HCT116 (cell line): Measurements from ENCODE around the gene FAM20B. TPM values are rescaled to one million over a fixed set of nuclear protein-coding genes. Genes with fewer than 3 reads are reported as not detected.

Source experiments
- ATAC-seq: fragments of 200-7000 bp; cut with Tn5 transposase; 2 replicates; pipeline ENCODE4 v1.9.1; 2020; ENCODE audit warnings: mild to moderate bottlenecking, moderate library complexity
- BruUV-seq: library from RNA; stranded (reverse); fragments of 400-500 nt; replicated peaks from 2 replicates; lab custom pipeline; 2021; lab: Mats Ljungman, UMichigan
- CTCF ChIA-PET: fragments of 300-600 bp; sonication (Branson Sonifier 250); formaldehyde crosslinking; loops from one replicate; lab custom pipeline; 2021; ENCODE audit warnings: antibody characterized with exemption; lab: Charles Lee
- POLR2A ChIA-PET: fragments of 300-600, 350-600 bp; sonication (Branson Sonifier 250); formaldehyde crosslinking; loops from one replicate; lab custom pipeline; 2021; ENCODE audit warnings: antibody characterized with exemption; lab: Charles Lee
- RAD21 ChIA-PET, 2 experiments: fragments of 300-600 bp; sonication (Branson Sonifier 250); formaldehyde crosslinking; loops; one replicate each; lab custom pipeline; 2023; ENCODE audit warnings: low total read pairs in 2 of 2; ENCODE audit not compliant: uncharacterized antibody in 2 of 2, unreplicated experiment in 2 of 2, low non-redundant PET in 1 of 2; lab: Charles Lee
- DNase-seq: peaks from one replicate; pipeline ENCODE4 v3.0.0-alpha.2; 2010; ENCODE audit warnings: low read depth, low spot score
- H2AFZ ChIP-seq: fragments of 200-600 bp; shearing (Covaris generic), sonication (generic); 2 replicates; pipeline ENCODE4 v1.6.1; 2017; ENCODE audit warnings: low read depth, mixed run types, mixed read lengths, antibody characterized with exemption, low read length; ENCODE audit not compliant: poor library complexity, severe bottlenecking
- H3K27ac ChIP-seq: 2 replicates; pipeline ENCODE4 v1.5.1; 2012; ENCODE audit warnings: low read depth, low read length
- H3K27me3 ChIP-seq: fragments of 200-600 bp; sonication (generic); 2 replicates; pipeline ENCODE4 v1.6.1; 2016; ENCODE audit warnings: mixed run types, low read length, mixed read lengths; ENCODE audit not compliant: insufficient read depth
- H3K36me3 ChIP-seq, 2 experiments: fragments of 200-500 bp in 1 of 2; fragments of 200-600 bp in 1 of 2; sonication (Bioruptor generic) in 1 of 2; sonication (generic) in 1 of 2; 2 replicates each; pipeline versions ENCODE4 v1.5.1 to v1.6.1; 2014 to 2016; ENCODE audit warnings: low read length in 2 of 2, inconsistent platforms in 1 of 2, mixed read lengths in 1 of 2, mixed run types in 1 of 2; ENCODE audit not compliant: insufficient read depth in 2 of 2, control insufficient read depth in 1 of 2
- H3K4me1 ChIP-seq, 2 experiments: fragments of 200-600 bp in 1 of 2; sonication (generic) in 1 of 2; 2 replicates each; pipeline versions ENCODE4 v1.5.1 to v1.6.1; 2012 to 2017; ENCODE audit warnings: low read length in 2 of 2, inconsistent platforms in 1 of 2, mild to moderate bottlenecking in 1 of 2, mixed read lengths in 1 of 2, mixed run types in 1 of 2, moderate library complexity in 1 of 2; ENCODE audit not compliant: insufficient read depth in 2 of 2, control insufficient read depth in 1 of 2
- H3K4me2 ChIP-seq: fragments of 200-600 bp; sonication (generic); 2 replicates; pipeline ENCODE4 v1.6.1; 2017; ENCODE audit warnings: mixed run types, low read length, mixed read lengths
- H3K4me3 ChIP-seq, 2 experiments: fragments of 200-600 bp in 1 of 2; sonication (generic) in 1 of 2; replicated peaks in 1 of 2; 2 replicates each; pipeline ENCODE4 v1.5.1; 2011 to 2016; ENCODE audit warnings: low read length in 2 of 2, control low read depth in 1 of 2, low read depth in 1 of 2, mild to moderate bottlenecking in 1 of 2, mixed read lengths in 1 of 2, mixed run types in 1 of 2
- H3K79me2 ChIP-seq: fragments of 200-600 bp; sonication (generic); 2 replicates; pipeline ENCODE4 v1.6.1; 2017; ENCODE audit warnings: mild to moderate bottlenecking, mixed run types, low read length, moderate library complexity, mixed read lengths; ENCODE audit not compliant: insufficient read depth
- H3K9ac ChIP-seq: fragments of 200-600 bp; sonication (generic); 2 replicates; pipeline ENCODE4 v1.6.1; 2016; ENCODE audit warnings: low read length, mixed read lengths
- H3K9me2 ChIP-seq: fragments of 200-600 bp; sonication (generic), shearing (Covaris generic); 2 replicates; pipeline ENCODE4 v1.6.1; 2017; ENCODE audit warnings: mixed run types, mild to moderate bottlenecking, moderate library complexity; ENCODE audit not compliant: insufficient read depth
- H3K9me3 ChIP-seq, 2 experiments: fragments of 200-500 bp in 1 of 2; fragments of 200-600 bp in 1 of 2; sonication (Bioruptor generic) in 1 of 2; sonication (generic) in 1 of 2; 2 replicates each; pipeline ENCODE4 v1.6.1; 2014 to 2017; ENCODE audit warnings: low read length in 2 of 2, mixed read lengths in 2 of 2, inconsistent platforms in 1 of 2, low read depth in 1 of 2, mild to moderate bottlenecking in 1 of 2, mixed run types in 1 of 2, moderate library complexity in 1 of 2; ENCODE audit not compliant: control insufficient read depth in 1 of 2, insufficient read depth in 1 of 2
- H4K20me1 ChIP-seq: fragments of 200-600 bp; sonication (generic), shearing (Covaris generic); 2 replicates; pipeline ENCODE4 v1.6.1; 2017; ENCODE audit warnings: mixed run types, mild to moderate bottlenecking, moderate library complexity; ENCODE audit not compliant: insufficient read depth
- ATF3 ChIP-seq: IDR thresholded peaks from 2 replicates; pipeline ENCODE4 v1.6.1; 2012
- CTCF ChIP-seq, 3 experiments: fragments of 200-600 bp in 1 of 3; sonication (generic) in 1 of 3; IDR thresholded peaks in 2 of 3; conservative IDR thresholded peaks in 1 of 3; 2 replicates each; pipeline ENCODE4 v1.5.1; 2012 to 2017; ENCODE audit warnings: low read depth in 2 of 3, low read length in 2 of 3, antibody characterized with exemption in 1 of 3, borderline replicate concordance in 1 of 3, control low read depth in 1 of 3, mild to moderate bottlenecking in 1 of 3, mixed read lengths in 1 of 3, mixed run types in 1 of 3, moderate library complexity in 1 of 3; ENCODE audit not compliant: insufficient read depth in 1 of 3
- EGR1 ChIP-seq: IDR thresholded peaks from 2 replicates; pipeline ENCODE4 v1.6.1; 2012; ENCODE audit warnings: low read depth
- ELF1 ChIP-seq: IDR thresholded peaks from 2 replicates; pipeline ENCODE4 v1.6.1; 2012; ENCODE audit warnings: low read depth, borderline replicate concordance
- JUND ChIP-seq: IDR thresholded peaks from 2 replicates; pipeline ENCODE4 v1.6.1; 2012
- MAX ChIP-seq: IDR thresholded peaks from 2 replicates; pipeline ENCODE4 v1.6.1; 2012
- POLR2AphosphoS5 ChIP-seq: IDR thresholded peaks from 2 replicates; pipeline ENCODE4 v1.6.1; 2011; ENCODE audit warnings: mild to moderate bottlenecking, low read depth, low read length, moderate library complexity
- RAD21 ChIP-seq: IDR thresholded peaks from 2 replicates; pipeline ENCODE4 v1.6.1; 2012; ENCODE audit warnings: low read depth, mild to moderate bottlenecking
- REST ChIP-seq: IDR thresholded peaks from 2 replicates; pipeline ENCODE4 v1.6.1; 2012; ENCODE audit warnings: low read depth
- SIN3A ChIP-seq: IDR thresholded peaks from 2 replicates; pipeline ENCODE4 v1.6.1; 2012; ENCODE audit warnings: low read depth
- SP1 ChIP-seq: IDR thresholded peaks from 2 replicates; pipeline ENCODE4 v1.6.1; 2012; ENCODE audit warnings: low read depth
- YY1 ChIP-seq: IDR thresholded peaks from 2 replicates; pipeline ENCODE4 v1.6.1; 2011; ENCODE audit warnings: low read length, low read depth, moderate library complexity, mild to moderate bottlenecking; ENCODE audit not compliant: insufficient replicate concordance; ENCODE audit errors: extremely low read depth
- ZBTB33 ChIP-seq: IDR thresholded peaks from 2 replicates; pipeline ENCODE4 v1.6.1; 2011; ENCODE audit warnings: mild to moderate bottlenecking, low read length, moderate library complexity; ENCODE audit not compliant: insufficient replicate concordance; ENCODE audit errors: extremely low read depth
- intact Hi-C: fragments of 100-400 bp; cut with micrococcal nuclease; formaldehyde crosslinking; loops from 2 replicates; pipeline ENCODE4 v1.10.0; 2022
- total RNA-seq: library from RNA; stranded (reverse); gene quantifications from one replicate; pipeline ENCODE4 v1.2.1, GENCODE V29; 2021; ENCODE audit not compliant: unreplicated experiment

FAM20B gene
- total RNA-seq, 1 experiment from 2014 or later = 36.7 TPM

- no peaks in the 10 kb centered on the region for H3K27me3 ChIP-seq
- ChIA-PET RAD21 (no interaction called here), CTCF (interaction anchor here (1.4 kb wide), 1 partner anchor 15 kb away, joined by 5 read pairs; no protein-coding TSS in a partner anchor), POLR2A (interaction anchor here (1.5 kb wide), 1 partner anchor 480 kb away, joined by 5 read pairs; no protein-coding TSS in a partner anchor)
- peak overlapping the region; percentile 10 to 49; a peak in 3 of 4 replicates for H3K4me3 ChIP-seq
- H3K27ac ChIP-seq = peak overlapping the region; percentile 59
- DNase-seq (peak; percentile 93), ATAC-seq (peak; percentile 93)
- no peaks in the 10 kb centered on the region for H4K20me1 ChIP-seq
- BruUV-seq = no TSS peak
- H3K4me1 ChIP-seq = peaks cover 22 to 34% of the 10 kb centered on the region in 2 experiments
- no peaks in the 10 kb centered on the region for H3K36me3 ChIP-seq
- peak overlapping the region; percentile 47 for H3K9ac ChIP-seq
- TF ChIP-seq POLR2AphosphoS5 (peak; percentile 66), JUND (peak; percentile 44; the same call in 1 of the 2 replicates), ATF3 (no peak), ELF1 (no peak), CTCF (IDR thresholded peaks at IDR 0.05 in 2 of 3, conservative IDR thresholded peaks at IDR 0.05 in 1 of 3; ENCODE audit: borderline replicate concordance in 1 of 3, insufficient read depth in 1 of 3, low read depth in 2 of 3, low read length in 2 of 3) (no peak), MAX (peak; percentile 61; the same call in 1 of the 2 replicates), RAD21 (0 out of 2 replicates have a peak, but pooled peaks have one; percentile 7), REST (no peak), ZBTB33 (peak; percentile 20), EGR1 (no peak), SIN3A (no peak), SP1 (peak; percentile 83), YY1 (peak; percentile 57)
- no peaks in the 10 kb centered on the region for H3K79me2 ChIP-seq
- H3K9me3 ChIP-seq = no peaks in the 10 kb centered on the region
- H3K9me2 ChIP-seq = no peaks in the 10 kb centered on the region
- intact Hi-C loops = no loop called here
- peak overlapping the region; percentile 72 for H2AFZ ChIP-seq
- peak overlapping the region; percentile 83 for H3K4me2 ChIP-seq
Observed at GRCh38 chr1:179016706-179017382, 8.8 kb upstream of the FAM20B start.
